Activated T-cell treated with anti-CD3 and anti-CD28 coated beads, Interleukin-2, amount 50 U/mL, for 48 hours (primary cell): ENCODE measurements around the gene VSX2.

Experiments
- DNase-seq, 2 experiments: peaks; one replicate each; pipeline ENCODE4 v3.0.0-alpha.2; 2020

Gene VSX2

DNA sequence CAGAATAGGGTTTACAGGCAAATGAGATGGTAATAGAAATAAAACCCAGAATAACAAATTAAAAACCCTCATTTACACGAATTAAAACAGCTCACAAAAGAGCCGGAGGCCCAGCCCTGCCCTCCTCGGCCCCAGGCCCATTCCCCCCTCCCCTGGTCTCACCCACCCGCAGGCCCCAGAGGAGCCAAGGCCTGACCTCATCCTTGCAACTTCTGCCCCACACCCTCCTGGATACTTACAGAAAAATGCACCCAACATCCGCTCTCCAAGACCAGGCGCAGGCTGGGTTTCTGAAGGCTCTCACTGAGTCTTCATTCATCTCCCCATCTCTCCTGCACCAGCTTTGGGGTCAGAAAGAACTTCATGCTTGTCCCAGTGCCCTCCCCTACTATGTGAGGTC, 16.2 kb upstream of the VSX2 start:
- DNase-seq, result no peak

DNA sequence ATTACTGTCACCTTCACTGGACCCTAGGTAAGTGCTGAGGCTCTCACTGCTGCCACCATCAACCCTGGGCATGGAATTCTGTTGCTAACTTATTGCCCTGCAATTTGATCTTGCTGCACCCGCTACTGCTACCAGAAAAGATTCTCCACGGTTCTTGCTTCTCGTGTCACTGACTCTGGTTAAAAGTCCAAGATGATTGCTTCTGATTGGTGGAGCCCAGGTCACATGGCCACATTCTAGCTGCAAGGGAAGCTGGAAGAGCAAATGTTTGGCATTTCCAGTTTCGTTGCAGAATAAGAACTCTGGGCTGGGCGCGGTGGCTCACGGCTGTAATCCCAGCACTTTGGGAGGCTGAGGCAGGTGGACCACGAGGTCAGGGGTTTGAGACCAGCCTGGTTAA, 7.5 kb upstream of the VSX2 start:
- no peak for DNase-seq

DNA sequence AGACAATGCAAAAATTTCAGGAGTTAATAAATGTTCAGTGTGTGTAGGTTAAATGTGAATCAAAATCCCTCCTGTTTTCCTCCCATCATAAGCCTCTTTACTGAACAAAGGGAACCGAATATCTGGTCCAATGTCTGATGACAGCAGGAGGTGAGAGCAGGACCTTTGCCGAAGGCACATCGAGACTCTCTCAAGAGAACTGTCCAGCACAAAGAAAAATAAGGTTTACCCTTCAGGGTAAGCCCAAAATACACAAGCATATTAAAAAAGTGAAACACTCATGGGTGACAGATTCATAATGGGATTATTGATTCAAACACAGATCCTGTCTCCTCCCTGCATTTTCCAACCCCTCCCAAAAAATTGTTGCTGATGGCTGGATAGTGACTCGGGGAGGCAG, 4.2 kb upstream of the VSX2 start:
- no peak for DNase-seq

DNA sequence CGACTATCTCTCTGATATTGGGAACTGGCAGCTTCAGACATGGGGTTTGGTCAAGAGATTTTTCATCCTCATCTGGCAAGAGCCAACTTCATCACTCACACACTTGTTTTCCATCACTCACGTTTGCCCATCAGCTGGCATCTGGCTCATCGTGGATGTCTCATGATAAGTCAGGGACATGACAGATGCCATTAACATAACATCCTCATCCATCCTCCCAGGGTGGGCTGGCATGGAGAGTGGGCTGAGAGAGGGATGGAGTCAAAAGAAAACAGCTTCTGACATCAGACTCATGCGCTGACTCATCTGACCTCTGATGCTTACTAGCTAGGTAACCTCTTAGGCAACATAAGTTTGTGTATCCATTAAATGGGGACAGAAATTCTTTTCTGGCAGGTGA, 1.8 kb upstream of the VSX2 start:
- no peak for DNase-seq

DNA sequence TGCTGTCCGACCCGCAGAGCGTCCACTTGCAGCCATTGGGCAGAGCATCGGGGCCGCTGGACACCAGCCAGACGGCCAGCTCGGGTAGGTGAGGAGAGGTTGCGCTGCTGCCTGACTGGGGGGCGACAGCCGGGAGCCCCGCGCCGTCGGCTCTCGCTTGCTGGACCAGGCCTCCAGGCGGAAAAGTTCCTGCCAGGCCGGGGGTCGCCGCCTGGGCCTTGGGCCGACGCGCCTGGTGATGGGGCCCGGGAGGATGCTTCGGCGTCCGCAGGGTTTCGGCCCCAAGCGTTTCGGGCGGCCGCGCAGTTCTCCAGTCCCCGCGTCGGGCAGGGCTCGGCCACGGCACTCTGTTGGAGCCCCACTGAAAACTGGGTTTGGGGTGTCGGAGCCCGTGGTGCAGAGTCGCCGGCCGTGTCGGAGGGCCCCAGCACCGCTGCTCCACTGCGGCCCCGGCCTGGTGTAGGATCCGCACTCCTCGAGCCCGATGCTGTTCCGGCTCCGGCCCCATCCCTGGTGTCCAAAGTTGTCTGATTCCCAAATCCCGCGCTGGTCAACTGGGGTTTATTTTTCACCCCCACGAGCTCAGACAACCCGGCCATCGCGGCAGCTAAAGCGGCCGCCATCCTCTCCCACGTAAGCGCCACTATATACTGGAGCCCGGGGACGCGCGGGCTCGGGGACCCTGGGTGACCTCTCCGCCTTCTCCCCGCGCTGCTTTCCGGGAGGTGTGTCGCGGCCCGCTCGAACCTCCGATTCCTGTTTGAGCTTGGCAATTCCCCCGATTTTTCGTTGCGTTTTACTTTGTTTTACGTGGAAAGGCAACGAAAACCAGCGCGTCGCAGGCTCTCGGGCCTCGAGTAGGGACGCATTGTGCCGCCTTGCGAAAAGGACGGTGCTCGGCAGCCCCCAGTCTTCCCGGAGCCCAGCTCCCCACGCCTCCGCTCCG, 872 bp downstream of the VSX2 start:
- DNase-seq, result peak; percentile 33 to 35

DNA sequence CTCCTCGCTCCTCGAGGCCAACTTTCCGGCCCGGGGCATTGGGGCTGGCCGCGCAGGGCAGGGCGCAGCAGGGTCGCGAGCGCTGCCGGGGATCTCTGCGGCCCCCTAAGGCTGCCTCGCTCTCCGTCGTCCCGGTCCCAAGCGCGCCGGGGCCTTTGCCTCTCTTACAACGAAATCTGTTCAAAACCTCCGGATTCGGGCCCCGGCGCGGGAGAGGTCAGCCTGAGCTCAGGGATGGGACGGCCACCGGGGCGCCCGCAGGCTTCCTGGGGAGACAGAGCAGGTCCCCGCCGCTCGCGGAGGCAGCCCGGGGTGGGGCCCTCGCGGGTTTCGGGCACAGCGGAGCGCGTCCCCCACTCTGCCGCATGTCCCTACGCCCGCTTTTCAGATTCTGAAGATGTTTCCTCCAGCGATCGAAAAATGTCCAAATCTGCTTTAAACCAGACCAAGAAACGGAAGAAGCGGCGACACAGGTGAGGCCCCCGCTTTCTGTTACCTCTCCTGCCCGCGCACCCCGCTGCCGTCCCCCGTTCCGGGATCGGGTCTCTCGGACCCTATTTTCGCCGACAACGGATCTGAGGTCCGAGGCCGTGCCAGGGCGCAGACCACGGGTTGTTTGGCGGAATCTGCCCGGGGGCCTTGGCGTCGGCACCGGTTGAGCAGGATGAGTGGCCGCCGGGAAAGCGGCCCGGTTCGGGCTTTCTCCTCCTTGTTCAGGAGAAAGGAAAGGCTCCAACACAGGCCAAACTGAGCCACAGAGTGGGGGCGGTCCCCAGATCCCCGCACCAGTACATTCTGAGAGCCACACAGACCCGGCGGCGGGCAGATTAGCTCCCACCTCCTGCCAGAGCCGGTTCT, 1.8 kb downstream of the VSX2 start:
- DNase-seq, result peak; percentile 31 to 39

DNA sequence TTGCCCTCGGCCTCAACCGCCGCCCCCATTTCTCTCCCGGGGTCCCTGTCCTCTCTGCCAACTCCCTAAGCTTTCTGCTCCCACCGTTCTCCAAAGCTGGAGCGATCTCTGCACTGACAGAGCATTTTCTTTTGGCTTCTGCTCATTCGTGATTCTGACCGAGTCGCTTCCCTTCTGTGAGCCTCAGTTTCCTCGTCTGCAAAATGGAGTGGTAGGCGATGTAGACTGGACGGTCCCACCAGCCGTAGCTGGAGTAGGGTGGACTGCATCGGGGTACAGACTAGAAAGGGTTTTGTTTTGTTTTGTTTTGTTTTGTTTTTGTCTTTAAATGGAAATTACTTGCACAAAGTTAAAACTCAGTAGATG, 2.4 kb downstream of the VSX2 start:
- DNase-seq, result no peak

DNA sequence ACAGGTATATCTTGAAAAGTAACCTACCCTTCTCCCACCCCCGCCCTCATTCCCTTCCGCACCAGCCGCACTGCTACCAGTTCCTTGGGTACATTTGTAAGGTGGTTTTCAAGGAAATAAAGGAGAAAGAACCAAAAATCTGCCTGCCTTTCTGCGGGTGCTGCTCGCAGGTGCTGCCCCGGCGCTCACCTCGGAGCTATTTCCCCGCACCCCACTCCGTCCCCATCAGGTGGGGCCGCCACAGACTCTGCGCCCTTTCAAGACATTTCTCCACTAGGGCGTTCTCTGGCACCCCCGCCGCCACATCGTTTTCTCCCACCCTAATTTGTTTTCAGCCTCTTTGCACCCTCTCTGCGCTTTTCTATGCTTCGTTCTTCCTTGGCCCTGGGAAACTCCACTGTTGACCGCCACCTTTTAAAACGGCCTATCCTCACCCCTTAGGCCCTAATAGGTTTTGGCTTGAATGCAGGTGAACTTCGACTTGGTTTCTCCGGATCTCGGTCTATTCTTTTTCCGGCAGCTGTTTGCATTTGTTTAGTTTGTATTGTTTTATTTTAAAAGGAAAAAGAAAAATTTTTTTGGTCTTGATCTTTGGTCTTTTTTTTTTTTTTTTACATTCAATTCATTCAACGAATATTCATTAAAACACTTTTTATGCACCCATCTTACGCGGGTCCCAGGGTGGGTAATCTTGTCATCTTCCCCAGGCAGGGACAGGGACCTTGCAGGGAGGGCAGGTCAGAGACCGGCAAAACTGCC, 3.0 kb downstream of the VSX2 start:
- no peak for DNase-seq

DNA sequence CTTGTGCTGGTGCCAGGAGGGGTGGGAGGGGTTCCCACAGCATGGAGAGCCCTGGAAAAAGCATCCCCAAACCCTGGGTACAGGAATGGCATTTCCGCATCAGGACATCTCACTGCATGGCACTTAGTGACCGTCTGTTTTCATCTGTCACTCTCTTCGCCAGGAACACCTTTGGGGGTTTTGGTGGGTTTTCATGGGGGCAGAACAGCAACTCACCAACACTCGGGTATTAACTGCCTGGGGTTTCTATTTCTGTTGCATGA, 3.5 kb downstream of the VSX2 start:
- no peak for DNase-seq

DNA sequence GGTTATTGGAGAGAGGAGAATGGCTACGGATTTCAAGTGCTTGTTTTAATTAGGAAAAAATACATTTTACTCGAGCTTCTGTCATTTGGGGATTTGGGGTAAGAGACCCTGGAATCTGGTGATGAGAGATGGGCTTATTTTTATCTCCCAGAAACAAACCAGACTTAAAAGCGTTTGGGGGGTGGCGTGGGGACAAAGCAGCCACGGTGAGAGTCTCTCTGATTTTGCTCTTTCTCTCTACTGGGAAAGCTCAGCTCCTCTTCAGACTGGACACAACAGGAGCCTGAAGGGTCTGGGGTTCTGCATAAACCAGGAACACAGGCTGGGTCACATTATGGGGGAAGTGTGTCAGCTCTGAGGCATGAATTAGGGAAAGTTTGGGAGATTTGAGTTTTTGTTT, 3.8 kb downstream of the VSX2 start:
- DNase-seq, result no peak

DNA sequence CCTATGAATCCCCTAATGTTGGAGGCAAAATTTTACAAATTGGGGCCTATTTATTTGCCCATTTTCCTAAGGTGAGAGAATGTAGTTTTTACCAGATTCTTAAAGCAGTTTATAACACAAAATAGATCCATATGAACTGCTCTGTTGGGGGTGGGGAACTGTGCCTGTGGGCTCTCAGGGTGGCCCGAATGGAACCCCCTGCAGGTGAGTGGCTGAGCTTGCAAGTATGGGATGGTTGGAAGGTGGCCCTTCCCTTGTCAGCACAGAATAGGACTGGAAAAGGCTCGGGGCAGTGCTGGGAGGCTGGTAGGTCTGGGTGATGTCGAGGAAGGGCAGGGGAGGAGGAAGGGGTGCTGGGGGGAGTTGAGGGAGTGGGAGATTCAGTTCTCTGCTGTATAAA, 4.9 kb downstream of the VSX2 start:
- DNase-seq, result no peak

DNA sequence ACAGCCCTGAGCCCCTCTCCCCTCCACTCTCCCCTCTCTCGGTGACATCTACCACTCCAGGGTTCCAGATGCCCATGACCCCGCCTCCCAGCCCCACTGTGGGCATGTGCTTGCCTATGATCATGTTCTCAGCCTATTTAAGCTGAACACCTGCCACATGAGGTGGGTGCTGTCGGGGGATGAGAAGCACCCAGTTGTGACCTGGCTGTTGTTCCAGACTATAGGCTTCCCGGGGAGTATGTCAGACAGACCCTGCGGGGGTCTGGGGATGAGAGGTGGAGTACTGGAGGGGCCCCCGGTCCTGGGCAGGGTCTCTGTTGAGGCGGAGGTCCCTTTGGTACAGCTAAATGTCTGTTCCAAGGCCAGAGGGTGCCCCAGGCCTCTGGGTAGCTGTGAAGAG, 6.0 kb downstream of the VSX2 start:
- DNase-seq, result no peak

DNA sequence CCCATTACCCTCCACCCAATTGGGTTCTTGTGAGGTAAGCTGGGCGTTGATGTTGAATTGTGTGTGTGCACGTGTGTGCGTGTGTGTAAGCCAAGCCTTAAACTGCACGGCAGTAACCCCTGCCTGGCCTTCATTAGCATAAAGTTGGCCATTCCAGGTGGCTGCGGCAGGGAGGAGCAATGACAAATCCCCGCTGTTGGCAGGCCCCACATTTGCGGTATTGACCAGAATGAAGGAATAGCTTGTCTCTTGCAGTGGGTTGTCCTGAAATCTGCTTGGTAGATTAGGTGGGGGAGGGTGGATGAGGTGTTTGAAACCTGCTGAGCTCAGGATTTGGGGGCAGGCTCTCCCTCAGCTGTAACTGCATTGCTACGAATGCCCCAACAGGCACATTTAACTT, 7.3 kb downstream of the VSX2 start:
- DNase-seq, result no peak

DNA sequence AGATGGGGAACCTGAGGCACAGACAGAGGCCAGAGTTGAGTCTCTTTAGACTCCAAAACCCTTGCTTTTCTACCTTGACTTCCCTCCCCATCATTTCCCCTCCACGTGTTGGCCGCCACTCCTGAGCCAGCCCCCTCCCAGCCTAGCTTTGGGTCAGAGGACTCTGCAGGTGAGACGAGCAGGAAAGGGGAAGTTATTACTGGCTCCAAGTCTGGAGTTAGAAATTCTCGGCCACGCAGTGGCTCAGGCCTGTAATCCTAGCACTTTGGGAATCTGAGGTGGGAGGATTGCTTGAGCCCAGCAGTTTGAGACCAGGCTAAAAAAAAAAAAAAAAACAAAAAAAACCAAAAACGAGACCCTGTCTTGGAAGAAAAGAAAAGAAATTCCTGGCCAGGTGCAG, 8.8 kb downstream of the VSX2 start:
- no peak for DNase-seq

DNA sequence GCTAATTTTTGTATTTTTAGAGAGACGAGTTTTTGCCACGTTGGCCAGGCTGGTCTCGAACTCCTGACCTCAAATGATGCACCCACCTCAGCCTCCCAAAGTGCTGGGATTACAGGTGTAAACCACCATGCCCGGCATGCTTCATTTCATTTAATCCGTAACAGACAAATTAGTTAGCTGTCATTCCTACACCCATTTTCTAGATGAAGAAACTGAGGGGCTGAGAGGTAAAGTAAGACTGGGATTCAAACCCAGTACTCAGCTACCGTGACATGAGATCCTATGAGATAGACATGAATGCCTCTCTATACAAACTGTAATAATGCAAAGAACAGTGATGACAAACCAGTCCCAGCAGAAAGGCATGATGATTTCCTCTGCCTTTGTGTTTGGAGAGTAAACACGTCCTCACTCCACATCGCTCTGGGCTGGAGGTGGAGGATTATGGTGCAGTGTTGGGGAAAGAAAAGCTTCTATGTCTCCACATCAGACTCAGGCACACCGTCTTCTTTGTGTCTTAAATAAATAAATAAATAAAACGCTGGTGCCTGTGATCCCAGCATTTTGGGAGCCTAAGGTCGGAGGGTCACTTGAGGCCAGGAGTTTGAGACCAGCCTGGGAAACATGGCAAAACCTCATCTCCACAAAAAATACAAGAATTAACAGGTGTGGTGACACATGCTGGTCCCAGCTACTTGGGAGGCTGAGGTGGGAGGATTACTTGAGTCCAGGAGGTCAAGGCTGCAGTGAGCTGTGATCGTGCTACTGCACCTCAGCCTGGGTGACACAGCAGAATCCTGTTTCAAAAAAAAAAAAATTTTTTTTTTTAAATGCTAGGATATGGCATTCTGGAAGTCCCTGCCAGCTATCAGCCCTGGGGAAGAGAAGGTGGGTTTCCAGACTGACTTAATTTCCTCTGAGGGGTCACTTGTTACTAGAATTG, 10.5 kb downstream of the VSX2 start:
- no peak for DNase-seq

DNA sequence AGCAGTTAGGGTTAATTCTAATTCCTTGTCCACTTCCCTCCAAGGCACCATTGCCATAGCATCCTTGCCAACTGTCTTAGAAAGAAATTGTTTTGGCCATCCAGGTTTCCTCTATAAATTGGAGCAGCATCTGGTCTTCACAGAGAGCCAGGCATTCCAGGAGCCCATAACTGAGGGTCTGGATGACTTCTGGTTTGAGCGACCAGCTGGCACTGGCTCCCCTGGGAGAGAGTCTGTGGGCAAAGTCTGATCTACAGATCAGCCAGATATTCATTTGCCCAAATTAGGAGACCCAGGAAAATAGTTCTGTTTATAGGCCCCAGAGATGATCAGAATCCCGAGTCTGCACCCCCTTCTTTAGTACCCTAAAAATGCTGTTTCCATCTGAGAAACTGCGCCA, 16.0 kb downstream of the VSX2 start:
- no peak for DNase-seq

DNA sequence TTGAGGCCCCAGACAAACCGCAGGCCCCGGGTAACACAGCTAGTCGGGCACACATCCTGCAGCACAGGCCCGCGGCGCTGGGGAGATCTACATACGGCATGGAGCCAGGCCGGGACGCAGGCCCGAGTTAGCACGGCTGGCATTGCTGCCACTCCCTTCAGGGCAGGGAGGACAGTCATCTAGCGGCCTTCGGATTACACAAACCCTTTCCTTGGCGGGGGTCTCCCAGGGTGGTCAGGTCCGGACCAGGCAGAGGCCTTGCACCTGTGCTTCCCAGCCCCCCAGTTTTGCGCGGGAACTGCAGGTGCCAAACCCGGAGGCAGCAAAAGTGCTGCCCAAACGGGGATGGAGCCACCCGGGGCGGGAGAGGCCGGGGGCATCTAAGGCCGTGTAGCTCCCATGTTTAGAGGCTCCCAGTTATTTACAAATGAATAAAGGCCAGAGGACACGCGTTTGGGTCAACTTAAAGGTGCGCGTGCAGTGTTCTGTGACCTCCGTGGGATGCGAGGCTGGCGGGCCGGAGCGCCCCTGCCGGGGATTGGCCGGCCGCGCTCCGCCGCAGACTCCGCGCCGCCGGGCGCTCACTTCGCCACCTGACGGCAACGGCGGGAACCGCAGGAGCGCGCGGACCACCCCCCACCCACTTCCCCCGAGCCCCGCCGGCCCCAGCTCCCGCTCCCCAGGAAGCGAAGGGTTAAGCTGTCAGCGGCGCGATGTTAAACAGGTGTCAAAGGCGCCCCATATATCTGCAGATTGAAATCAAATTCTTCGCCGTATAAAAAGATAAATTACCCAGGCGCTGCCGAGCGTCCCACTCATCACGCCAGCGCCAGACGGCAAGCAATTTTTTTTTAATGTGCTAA, 18.1 kb downstream of the VSX2 start:
- peak; percentile 75 to 81 for DNase-seq

DNA sequence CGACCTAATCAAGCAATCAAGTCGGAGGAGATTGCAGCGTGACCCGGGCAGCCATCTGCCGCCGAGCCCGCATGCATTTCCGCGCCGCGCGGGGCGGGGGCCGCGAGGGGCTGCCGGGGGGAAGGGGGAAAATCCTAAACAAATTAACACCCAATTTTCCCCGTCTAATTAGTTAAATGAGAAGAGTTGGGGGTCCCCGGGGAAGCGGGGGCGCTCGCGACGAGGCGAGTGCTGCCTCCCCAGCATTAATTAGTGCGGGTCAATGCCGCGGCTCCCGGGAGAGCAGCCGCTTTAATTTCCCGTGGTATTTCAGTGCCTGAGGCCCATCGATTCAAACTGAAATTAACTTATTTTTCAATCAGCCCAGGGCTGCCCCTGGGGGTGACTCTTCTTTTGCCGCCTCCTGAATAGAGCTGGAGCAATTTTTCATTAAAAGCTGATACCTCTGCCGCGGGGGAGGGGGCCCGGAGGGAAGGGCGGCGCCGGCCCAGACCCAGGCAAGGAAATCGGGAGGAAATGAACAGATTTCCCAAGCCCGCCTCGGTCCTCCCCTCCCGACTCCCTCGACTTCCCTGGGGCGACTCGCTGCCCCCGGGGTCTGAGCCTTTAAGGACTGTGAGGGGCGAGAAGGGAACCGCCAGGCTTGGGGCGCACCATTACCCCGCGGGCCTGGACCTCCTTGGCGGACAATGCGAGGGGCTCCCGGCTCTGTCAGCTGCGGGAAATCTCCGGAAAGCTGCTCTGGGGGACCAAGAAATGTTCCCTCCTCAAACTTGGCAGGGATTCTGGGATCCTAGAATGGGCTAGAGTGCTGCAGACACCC, 18.9 kb downstream of the VSX2 start:
- DNase-seq, result peak; percentile 23 to 26

DNA sequence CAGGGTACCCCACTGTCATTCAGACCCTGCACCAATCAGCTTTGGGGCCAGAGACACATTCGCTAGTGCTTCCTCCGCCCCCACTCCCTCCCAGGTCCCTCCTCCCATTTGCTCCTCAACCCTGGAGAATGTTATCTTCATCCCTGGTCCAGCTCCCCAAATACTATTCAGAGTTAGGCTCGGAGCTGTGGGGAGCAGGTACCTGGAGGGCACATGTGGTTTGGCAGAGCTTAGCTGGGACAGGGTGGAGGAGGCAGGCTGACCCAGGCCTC, 19.5 kb downstream of the VSX2 start:
- no peak for DNase-seq

DNA sequence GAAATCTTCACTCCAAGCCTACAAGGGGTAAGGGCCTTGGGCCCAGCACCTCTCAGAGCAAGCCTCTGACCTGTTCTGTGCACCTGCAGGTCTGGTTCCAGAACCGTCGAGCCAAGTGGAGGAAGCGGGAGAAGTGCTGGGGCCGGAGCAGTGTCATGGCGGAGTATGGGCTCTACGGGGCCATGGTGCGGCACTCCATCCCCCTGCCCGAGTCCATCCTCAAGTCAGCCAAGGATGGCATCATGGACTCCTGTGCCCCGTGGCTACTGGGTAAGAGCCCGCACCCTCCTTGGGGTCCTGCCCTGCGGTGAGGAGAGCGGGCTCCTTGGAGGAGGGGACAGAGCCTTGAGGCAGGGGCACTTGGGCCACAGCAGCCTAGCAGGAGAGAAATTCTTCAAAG, 20.3 kb downstream of the VSX2 start:
- no peak for DNase-seq
